ENCODE results near the gene MYBPH.
A peak's percentile ranks its signal among the peaks of the same experiment; 100 is the strongest.

The MYBPH gene

DNA sequence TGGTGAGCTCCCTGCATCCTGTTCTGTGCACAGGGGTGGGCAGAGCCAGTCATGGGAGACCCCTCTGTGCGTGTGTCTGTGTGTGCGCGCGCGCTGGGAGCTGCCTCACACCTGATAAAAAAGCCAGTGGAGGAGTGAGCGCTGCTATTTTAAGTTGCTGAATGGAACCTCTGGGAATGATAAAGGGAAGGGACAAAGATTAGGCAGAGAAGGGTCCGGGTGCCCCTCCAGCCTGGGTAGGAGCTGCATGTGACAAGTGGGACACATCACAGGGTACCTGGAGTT lies 47.3 kb downstream of the MYBPH start:
- Histone ChIP-seq H3K4me2 (ENCODE audit: low read length) (peak overlapping the region; percentile 81), H3K27me3 (ENCODE audit: control insufficient read depth, insufficient read depth, low read length) (peaks cover 19% of the 10 kb centered on the region), H3K4me1 (ENCODE audit: control insufficient read depth, insufficient read depth, low read length) (peaks cover 34% of the 10 kb centered on the region), H3K4me3 (ENCODE audit: low read length) (peak overlapping the region; percentile 75), H3K9me3 (replicated peaks; ENCODE audit: low read length) (no peaks in the 10 kb centered on the region), H3K9ac (ENCODE audit: low read depth, low read length) (peak overlapping the region; percentile 57), H3K36me3 (ENCODE audit: insufficient read depth, low read length) (no peaks in the 10 kb centered on the region)

DNA sequence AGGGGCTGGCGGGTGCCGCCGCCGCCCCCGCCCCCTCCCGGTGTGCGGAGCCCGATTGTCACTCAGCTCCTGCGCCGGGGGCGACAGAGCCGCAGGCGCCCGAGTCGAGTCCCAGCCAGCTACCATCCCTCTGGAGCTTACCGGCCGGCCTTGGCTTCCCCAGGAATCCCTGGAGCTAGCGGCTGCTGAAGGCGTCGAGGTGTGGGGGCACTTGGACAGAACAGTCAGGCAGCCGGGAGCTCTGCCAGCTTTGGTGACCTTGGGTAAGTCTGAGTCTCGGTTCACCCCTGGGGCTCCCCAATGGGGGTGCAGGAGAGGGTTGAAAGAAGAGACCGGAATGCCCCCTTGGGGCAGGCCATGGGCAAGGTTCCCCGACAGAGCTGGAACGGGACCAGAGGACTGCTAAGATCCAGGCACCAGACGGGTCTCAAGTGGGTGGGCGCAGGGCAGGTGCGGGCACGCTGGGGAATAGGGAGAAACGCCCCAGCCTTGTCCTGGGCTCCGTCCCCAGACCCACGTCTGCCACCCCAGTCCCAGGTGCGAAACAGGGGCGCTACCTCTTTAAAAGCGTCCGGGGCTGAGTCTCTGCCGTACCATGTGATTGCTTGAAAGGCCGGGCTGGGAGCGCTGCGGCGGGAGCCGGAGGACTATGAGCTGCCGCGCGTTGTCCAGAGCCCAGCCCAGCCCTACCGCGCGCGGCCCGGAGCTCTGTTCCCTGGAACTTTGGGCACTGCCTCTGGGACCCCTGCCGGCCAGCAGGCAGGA lies 47.8 kb downstream of the MYBPH start, which contains the start of gene ADORA1:
TSS of gene ADORA1 (plus strand) at position 61 of the 765 bp plus-strand sequence. CDS start 1,116 bp downstream, outside the sequence.
- H3K27me3 ChIP-seq (ENCODE audit: control insufficient read depth, insufficient read depth, low read length): peaks cover 22% of the 10 kb centered on the region
- peak within 1 kb of the TSS; percentile 57 for H3K9ac ChIP-seq (ENCODE audit: low read depth, low read length)

DNA sequence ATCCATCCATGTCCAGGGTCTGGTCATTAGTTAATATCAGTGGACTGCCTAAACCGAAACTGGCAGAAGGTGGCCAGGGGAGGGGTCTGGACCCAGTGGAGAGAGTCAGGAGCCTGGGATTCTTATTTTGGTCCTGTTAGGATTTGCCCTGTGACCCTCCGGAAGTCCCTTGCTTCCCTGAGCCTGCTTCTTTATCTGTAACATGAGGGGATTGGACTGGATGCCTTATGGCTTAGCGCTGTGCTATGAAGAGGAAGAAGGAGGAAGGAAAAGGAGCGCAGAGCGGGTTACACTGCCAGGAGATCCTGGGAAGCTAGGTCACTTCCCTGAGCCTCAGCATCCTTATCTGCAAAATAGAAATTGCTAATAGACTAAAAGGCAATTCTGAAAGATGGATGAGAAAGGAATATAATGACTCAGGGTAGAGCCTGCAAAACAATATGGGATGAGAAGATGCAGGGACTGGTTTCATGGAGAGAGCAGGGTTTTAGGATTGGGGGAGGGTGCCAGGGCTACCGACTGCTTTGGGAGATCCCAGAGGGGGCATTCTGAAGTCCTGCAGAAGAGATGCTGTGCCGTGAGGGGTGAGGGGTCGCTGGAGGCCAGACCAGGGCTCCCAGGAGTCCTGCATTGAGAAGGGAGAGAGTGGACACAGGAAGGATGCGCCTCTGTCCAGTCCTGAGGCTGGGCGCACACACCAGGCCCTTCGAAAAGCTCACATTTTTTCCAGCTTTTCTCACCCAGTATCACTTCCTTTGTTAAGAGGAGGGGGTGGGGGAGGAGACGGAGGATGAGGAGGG lies 48.6 kb downstream of the MYBPH start:
- no peaks in the 10 kb centered on the region for H3K9me3 ChIP-seq (replicated peaks; ENCODE audit: low read length)
- peaks cover 22% of the 10 kb centered on the region for H3K27me3 ChIP-seq (ENCODE audit: control insufficient read depth, insufficient read depth, low read length)
- H3K9ac ChIP-seq (ENCODE audit: low read depth, low read length): peak overlapping the region; percentile 57
- H3K4me3 ChIP-seq (ENCODE audit: low read length): peak overlapping the region; percentile 75
- peaks cover 34% of the 10 kb centered on the region for H3K4me1 ChIP-seq (ENCODE audit: control insufficient read depth, insufficient read depth, low read length)
- H3K36me3 ChIP-seq (ENCODE audit: insufficient read depth, low read length): no peaks in the 10 kb centered on the region
- H3K4me2 ChIP-seq (ENCODE audit: low read length): peak overlapping the region; percentile 81

More for the DNA sequence above, 47.8 kb downstream of the MYBPH start, which contains the start of gene ADORA1:
- no peaks in the 10 kb centered on the region for H3K9me3 ChIP-seq (replicated peaks; ENCODE audit: low read length)
- H3K4me2 ChIP-seq (ENCODE audit: low read length): peak within 1 kb of the TSS; percentile 81
- peaks cover 34% of the 10 kb centered on the region for H3K4me1 ChIP-seq (ENCODE audit: control insufficient read depth, insufficient read depth, low read length)
- H3K36me3 ChIP-seq (ENCODE audit: insufficient read depth, low read length): no peaks in the 10 kb centered on the region
- peak within 1 kb of the TSS; percentile 75 for H3K4me3 ChIP-seq (ENCODE audit: low read length)

- no peak overlapping the region for H3K4me3 ChIP-seq (ENCODE audit: low read length)
- peaks cover 22% of the 10 kb centered on the region for H3K27me3 ChIP-seq (ENCODE audit: control insufficient read depth, insufficient read depth, low read length)
Measured at GRCh38 chr1:203126151-203126865, 49.3 kb downstream of the MYBPH start.

DNA sequence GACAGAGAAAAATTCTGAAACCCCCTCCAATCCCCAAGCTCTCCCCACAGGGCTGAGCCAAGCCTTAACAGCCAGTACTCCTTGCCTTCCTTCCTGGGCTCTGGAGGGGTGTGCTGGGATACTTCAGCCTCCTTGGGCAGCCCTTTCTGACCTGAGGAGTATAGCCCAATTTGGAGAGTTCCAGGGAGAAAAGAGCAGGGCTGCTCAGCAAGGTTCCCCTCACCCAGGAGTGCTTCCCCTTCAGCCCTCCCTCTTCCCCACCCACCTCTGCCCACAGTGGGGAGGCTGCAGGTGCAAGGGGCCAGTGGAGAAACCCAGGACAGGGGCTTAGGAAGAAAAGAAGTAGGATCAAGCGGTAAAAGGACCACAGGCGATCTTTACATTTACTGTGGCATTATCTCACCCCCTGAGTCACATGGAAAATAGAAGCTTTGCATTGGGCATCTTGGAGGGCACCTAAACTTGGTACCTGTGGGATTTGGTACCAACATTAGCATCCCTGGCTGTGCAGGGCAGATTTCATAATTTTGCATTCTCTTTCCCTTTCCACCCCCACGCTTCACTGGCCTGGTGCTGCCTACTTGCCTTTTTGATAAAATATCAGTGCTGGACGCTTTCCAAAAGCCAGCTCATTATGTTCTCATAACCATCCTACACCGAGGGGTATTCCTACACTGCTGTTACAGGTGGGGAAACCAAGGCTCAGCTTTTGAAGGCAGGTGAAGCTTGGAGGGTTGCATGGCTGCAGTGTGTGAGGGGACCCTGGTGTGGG lies 50.9 kb downstream of the MYBPH start:
- Histone ChIP-seq H3K4me3 (ENCODE audit: low read length) (no peak overlapping the region), H3K4me2 (ENCODE audit: low read length) (no peak overlapping the region), H3K4me1 (ENCODE audit: control insufficient read depth, insufficient read depth, low read length) (peaks cover 33% of the 10 kb centered on the region), H3K36me3 (ENCODE audit: insufficient read depth, low read length) (no peaks in the 10 kb centered on the region), H3K27me3 (ENCODE audit: control insufficient read depth, insufficient read depth, low read length) (peaks cover 27% of the 10 kb centered on the region), H3K9ac (ENCODE audit: low read depth, low read length) (no peak overlapping the region), H3K9me3 (replicated peaks; ENCODE audit: low read length) (no peaks in the 10 kb centered on the region)

More at GRCh38 chr1:203126151-203126865, 49.3 kb downstream of the MYBPH start:
- peak overlapping the region; percentile 21 for H3K4me2 ChIP-seq (ENCODE audit: low read length)
- peak overlapping the region; percentile 11 for H3K9ac ChIP-seq (ENCODE audit: low read depth, low read length)
- H3K9me3 ChIP-seq (replicated peaks; ENCODE audit: low read length): no peaks in the 10 kb centered on the region
- H3K36me3 ChIP-seq (ENCODE audit: insufficient read depth, low read length): no peaks in the 10 kb centered on the region
- H3K4me1 ChIP-seq (ENCODE audit: control insufficient read depth, insufficient read depth, low read length): peaks cover 34% of the 10 kb centered on the region

GRCh38 chr1:203124011-203124410 lies 51.6 kb downstream of the MYBPH start:
- no peak overlapping the region for H3K4me3 ChIP-seq (ENCODE audit: low read length)
- peaks cover 27% of the 10 kb centered on the region for H3K4me1 ChIP-seq (ENCODE audit: control insufficient read depth, insufficient read depth, low read length)
- H3K27me3 ChIP-seq (ENCODE audit: control insufficient read depth, insufficient read depth, low read length): peaks cover 24% of the 10 kb centered on the region
- no peak overlapping the region for H3K4me2 ChIP-seq (ENCODE audit: low read length)
- no peak overlapping the region for H3K9ac ChIP-seq (ENCODE audit: low read depth, low read length)
- no peaks in the 10 kb centered on the region for H3K9me3 ChIP-seq (replicated peaks; ENCODE audit: low read length)
- no peaks in the 10 kb centered on the region for H3K36me3 ChIP-seq (ENCODE audit: insufficient read depth, low read length)

- no peak overlapping the region for H3K9ac ChIP-seq (ENCODE audit: low read depth, low read length)
- no peak overlapping the region for H3K4me2 ChIP-seq (ENCODE audit: low read length)
- H3K9me3 ChIP-seq (replicated peaks; ENCODE audit: low read length): no peaks in the 10 kb centered on the region
- peaks cover 16% of the 10 kb centered on the region for H3K4me1 ChIP-seq (ENCODE audit: control insufficient read depth, insufficient read depth, low read length)
- H3K36me3 ChIP-seq (ENCODE audit: insufficient read depth, low read length): no peaks in the 10 kb centered on the region
- H3K27me3 ChIP-seq (ENCODE audit: control insufficient read depth, insufficient read depth, low read length): peaks cover 30% of the 10 kb centered on the region
- no peak overlapping the region for H3K4me3 ChIP-seq (ENCODE audit: low read length)
Measured at GRCh38 chr1:203122159-203122558, 53.5 kb downstream of the MYBPH start.

GRCh38 chr1:203121186-203122015 lies 54.2 kb downstream of the MYBPH start:
- H3K4me2 ChIP-seq (ENCODE audit: low read length): no peak overlapping the region
- H3K4me1 ChIP-seq (ENCODE audit: control insufficient read depth, insufficient read depth, low read length): peaks cover 10% of the 10 kb centered on the region
- H3K36me3 ChIP-seq (ENCODE audit: insufficient read depth, low read length): no peaks in the 10 kb centered on the region
- H3K9me3 ChIP-seq (replicated peaks; ENCODE audit: low read length): no peaks in the 10 kb centered on the region
- H3K4me3 ChIP-seq (ENCODE audit: low read length): no peak overlapping the region
- no peak overlapping the region for H3K9ac ChIP-seq (ENCODE audit: low read depth, low read length)
- H3K27me3 ChIP-seq (ENCODE audit: control insufficient read depth, insufficient read depth, low read length): peaks cover 37% of the 10 kb centered on the region

DNA sequence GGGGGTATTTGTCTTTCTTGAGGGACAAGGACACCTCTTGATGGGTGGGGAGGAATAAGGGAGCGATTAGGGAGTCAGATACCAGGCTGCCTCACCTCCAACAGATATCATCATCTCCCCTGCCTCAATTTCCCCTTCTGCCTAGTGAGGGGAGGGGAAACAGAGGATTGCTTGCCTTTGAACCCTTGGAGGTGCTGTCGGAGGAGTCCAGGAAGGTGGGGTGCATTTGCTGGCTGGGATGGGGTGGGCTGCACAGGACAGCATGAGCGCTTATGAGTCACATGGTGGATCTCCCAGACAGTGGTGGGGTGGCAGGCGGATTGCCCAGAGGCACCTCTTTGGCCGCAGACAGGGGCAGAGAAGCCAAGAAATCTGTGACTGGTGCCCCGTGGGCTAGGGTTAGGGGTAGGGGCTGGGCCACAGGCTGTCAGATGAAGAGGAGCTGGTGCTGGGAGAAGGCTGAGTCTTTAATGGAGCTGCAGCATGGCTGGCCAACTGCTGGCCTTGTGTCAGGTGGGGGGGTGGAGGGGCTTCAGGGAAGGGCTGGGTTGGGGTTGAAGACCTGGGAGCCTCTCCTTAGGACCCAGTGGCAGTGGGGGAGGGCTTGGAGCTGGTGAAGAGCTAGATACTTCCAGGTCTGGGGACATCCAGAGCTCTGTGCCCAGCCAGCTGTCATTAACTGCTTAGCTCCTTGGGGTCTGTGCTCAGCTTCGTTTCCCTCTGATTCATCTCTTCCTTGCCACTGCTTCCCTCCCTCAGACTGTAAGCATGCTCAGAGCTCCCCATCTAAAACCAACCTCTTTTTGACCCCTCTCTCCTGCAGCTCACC lies 55.1 kb downstream of the MYBPH start:
- H3K4me2 ChIP-seq (ENCODE audit: low read length): no peak overlapping the region
- no peaks in the 10 kb centered on the region for H3K9me3 ChIP-seq (replicated peaks; ENCODE audit: low read length)
- no peaks in the 10 kb centered on the region for H3K36me3 ChIP-seq (ENCODE audit: insufficient read depth, low read length)
- no peak overlapping the region for H3K9ac ChIP-seq (ENCODE audit: low read depth, low read length)
- peaks cover 8% of the 10 kb centered on the region for H3K4me1 ChIP-seq (ENCODE audit: control insufficient read depth, insufficient read depth, low read length)
- H3K4me3 ChIP-seq (ENCODE audit: low read length): no peak overlapping the region
- peaks cover 41% of the 10 kb centered on the region for H3K27me3 ChIP-seq (ENCODE audit: control insufficient read depth, insufficient read depth, low read length)
